CD4-positive, alpha-beta T cell treated with Interleukin-6 for 4 hours (primary cell): ENCODE measurements around the gene GAL3ST3.
A peak's percentile ranks its signal among the peaks of the same experiment; 100 is the strongest.
"Not testable (repeated sequence)": the region's sequence is repeated elsewhere in the genome, so short reads cannot be mapped to it uniquely, and the experiment has no call there.

Source experiments
- DNase-seq: peaks from one replicate; pipeline ENCODE4 v3.0.0-alpha.2; 2020; ENCODE audit warnings: mixed read lengths

The GAL3ST3 gene

GRCh38 chr11:66048547-66049323, at the start of gene GAL3ST3:
TSS of gene GAL3ST3 (minus strand) at chr11:66049161. CDS start at chr11:66045415, 3,746 bp downstream.
- DNase-seq: peak; percentile 31

GRCh38 chr11:66092125-66092524, 43.2 kb upstream of the GAL3ST3 start:
- DNase-seq: not testable (repeated sequence)

- DNase-seq: no peak
Measured at GRCh38 chr11:66090288-66090687, 41.3 kb upstream of the GAL3ST3 start.

- DNase-seq: no peak
Measured at GRCh38 chr11:66089067-66089466, 40.1 kb upstream of the GAL3ST3 start.

GRCh38 chr11:66087148-66087908, 38.4 kb upstream of the GAL3ST3 start:
- DNase-seq: no peak

GRCh38 chr11:66084821-66085475, 36.0 kb upstream of the GAL3ST3 start:
- no peak for DNase-seq

- DNase-seq: no peak
Measured at GRCh38 chr11:66083767-66084166, 34.8 kb upstream of the GAL3ST3 start.

GRCh38 chr11:66082946-66083698, 34.2 kb upstream of the GAL3ST3 start:
- no peak for DNase-seq

GRCh38 chr11:66081505-66081904, 32.5 kb upstream of the GAL3ST3 start:
- DNase-seq: peak; percentile 89

- peak; percentile 89 for DNase-seq
Measured at GRCh38 chr11:66080055-66080817, 31.3 kb upstream of the GAL3ST3 start.

- DNase-seq: peak; percentile 68
Measured at GRCh38 chr11:66078949-66079348, 30.0 kb upstream of the GAL3ST3 start.

- DNase-seq: no peak
Measured at GRCh38 chr11:66077927-66078326, 29.0 kb upstream of the GAL3ST3 start.

- DNase-seq: no peak
Measured at GRCh38 chr11:66076561-66076960, 27.6 kb upstream of the GAL3ST3 start.

GRCh38 chr11:66075273-66075672, 26.3 kb upstream of the GAL3ST3 start:
- no peak for DNase-seq

GRCh38 chr11:66073669-66074068, 24.7 kb upstream of the GAL3ST3 start:
- no peak for DNase-seq

- no peak for DNase-seq
Measured at GRCh38 chr11:66072518-66072917, 23.6 kb upstream of the GAL3ST3 start.

GRCh38 chr11:66072081-66072480, 23.1 kb upstream of the GAL3ST3 start:
- DNase-seq: no peak

GRCh38 chr11:66071381-66071801, 22.4 kb upstream of the GAL3ST3 start:
- peak; percentile 46 for DNase-seq

- peak; percentile 32 for DNase-seq
Measured at GRCh38 chr11:66070604-66071380, 21.8 kb upstream of the GAL3ST3 start.

- peak; percentile 86 for DNase-seq
Measured at GRCh38 chr11:66069715-66070603, 21.0 kb upstream of the GAL3ST3 start, which contains the start of gene PACS1. TSS of gene PACS1 (plus strand) at chr11:66070272. CDS start at chr11:66070487, 215 bp downstream.
